ENCODE measurements around the gene CACNA1H.
A peak's percentile ranks its signal among the peaks of the same experiment; 100 is the strongest.

Gene CACNA1H

GRCh38 chr16:1142911-1143310, 10.0 kb upstream of the CACNA1H start:
- no peak for DNase-seq (ENCODE audit: low read depth)

- no peak for DNase-seq (ENCODE audit: low read depth)
Measured at GRCh38 chr16:1143761-1144450, 9.0 kb upstream of the CACNA1H start.

GRCh38 chr16:1144476-1145382, 8.2 kb upstream of the CACNA1H start:
- no peak for DNase-seq (ENCODE audit: low read depth)

GRCh38 chr16:1145383-1146100, 7.4 kb upstream of the CACNA1H start:
- DNase-seq (ENCODE audit: low read depth) = no peak

- no peak for DNase-seq (ENCODE audit: low read depth)
Measured at GRCh38 chr16:1146409-1146808, 6.5 kb upstream of the CACNA1H start.

- DNase-seq (ENCODE audit: low read depth) = no peak
Measured at GRCh38 chr16:1147027-1147426, 5.9 kb upstream of the CACNA1H start.

GRCh38 chr16:1149101-1149636, 3.7 kb upstream of the CACNA1H start:
- no peak for DNase-seq (ENCODE audit: low read depth)

- no peak for DNase-seq (ENCODE audit: low read depth)
Measured at GRCh38 chr16:1150511-1150982, 2.4 kb upstream of the CACNA1H start.

- DNase-seq (ENCODE audit: low read depth) = no peak
Measured at GRCh38 chr16:1151424-1152122, 1.3 kb upstream of the CACNA1H start.

- peak; percentile 49 for DNase-seq (ENCODE audit: low read depth)
Measured at GRCh38 chr16:1152123-1152638, 725 bp upstream of the CACNA1H start.

GRCh38 chr16:1153480-1154160, 714 bp downstream of the CACNA1H start:
- no peak for DNase-seq (ENCODE audit: low read depth)

- no peak for DNase-seq (ENCODE audit: low read depth)
Measured at GRCh38 chr16:1154291-1154886, 1.5 kb downstream of the CACNA1H start.

GRCh38 chr16:1154887-1155331, 2.0 kb downstream of the CACNA1H start:
- no peak for DNase-seq (ENCODE audit: low read depth)

GRCh38 chr16:1155353-1156054, 2.6 kb downstream of the CACNA1H start:
- no peak for DNase-seq (ENCODE audit: low read depth)

GRCh38 chr16:1156055-1156982, 3.4 kb downstream of the CACNA1H start:
- DNase-seq (ENCODE audit: low read depth) = no peak

- no peak for DNase-seq (ENCODE audit: low read depth)
Measured at GRCh38 chr16:1156983-1157638, 4.2 kb downstream of the CACNA1H start.

- DNase-seq (ENCODE audit: low read depth) = no peak
Measured at GRCh38 chr16:1157639-1158455, 4.9 kb downstream of the CACNA1H start.
